ENCODE results near the gene ZFYVE27.

DNA sequence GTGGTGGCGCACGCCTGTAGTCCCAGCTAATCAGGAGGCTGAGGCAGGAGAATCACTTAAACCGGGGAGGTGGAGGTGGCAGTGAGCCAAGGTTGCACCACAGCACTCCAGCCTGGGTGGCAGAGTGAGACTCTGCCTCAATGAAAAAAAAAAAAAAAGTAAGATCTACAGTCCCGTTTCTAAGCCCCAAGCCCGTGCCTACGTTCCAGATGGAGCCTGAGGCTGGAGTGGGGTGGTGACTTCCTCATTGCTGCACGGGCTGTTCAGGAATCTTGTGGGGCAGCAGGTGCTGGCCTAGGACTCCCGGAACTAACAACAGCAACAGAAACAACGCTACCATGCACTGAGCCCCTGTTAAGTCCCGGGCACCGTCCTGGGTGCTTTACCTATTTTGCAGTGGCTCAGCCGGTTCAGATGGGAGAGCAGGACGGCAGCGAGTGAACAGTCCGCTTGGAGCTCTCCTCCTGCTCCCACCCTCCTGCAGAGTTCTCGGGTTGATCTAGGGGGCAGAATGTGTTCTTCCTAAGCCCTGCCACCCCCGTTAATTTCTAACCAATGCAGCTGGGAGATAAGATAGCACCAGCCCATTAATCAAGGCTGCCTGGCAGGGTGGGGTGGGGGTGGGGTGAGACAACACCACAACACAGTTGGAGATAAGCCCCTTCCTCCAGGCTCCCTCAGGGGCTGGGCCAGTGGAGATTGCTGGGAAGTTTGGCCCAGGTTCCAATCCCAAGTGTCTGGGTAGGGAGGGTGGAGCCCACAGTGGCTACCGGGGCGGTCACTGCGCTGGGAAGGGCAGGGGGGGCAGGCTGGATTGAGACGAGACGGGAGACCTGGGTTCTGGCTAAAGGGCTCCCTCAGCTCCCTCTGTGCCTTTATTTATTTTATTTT lies 51.9 kb downstream of the ZFYVE27 start:
- TF ChIP-seq, protein P1, sequence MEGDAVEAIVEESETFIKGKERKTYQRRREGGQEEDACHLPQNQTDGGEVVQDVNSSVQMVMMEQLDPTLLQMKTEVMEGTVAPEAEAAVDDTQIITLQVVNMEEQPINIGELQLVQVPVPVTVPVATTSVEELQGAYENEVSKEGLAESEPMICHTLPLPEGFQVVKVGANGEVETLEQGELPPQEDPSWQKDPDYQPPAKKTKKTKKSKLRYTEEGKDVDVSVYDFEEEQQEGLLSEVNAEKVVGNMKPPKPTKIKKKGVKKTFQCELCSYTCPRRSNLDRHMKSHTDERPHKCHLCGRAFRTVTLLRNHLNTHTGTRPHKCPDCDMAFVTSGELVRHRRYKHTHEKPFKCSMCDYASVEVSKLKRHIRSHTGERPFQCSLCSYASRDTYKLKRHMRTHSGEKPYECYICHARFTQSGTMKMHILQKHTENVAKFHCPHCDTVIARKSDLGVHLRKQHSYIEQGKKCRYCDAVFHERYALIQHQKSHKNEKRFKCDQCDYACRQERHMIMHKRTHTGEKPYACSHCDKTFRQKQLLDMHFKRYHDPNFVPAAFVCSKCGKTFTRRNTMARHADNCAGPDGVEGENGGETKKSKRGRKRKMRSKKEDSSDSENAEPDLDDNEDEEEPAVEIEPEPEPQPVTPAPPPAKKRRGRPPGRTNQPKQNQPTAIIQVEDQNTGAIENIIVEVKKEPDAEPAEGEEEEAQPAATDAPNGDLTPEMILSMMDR (conservative IDR thresholded peaks at IDR 0.05; ENCODE audit: low read depth, low read length) = no peak
- TF ChIP-seq EZH2 (IDR thresholded peaks at IDR 0.05; ENCODE audit: borderline replicate concordance, low read depth, low read length, poor library complexity, severe bottlenecking) = no peak

All from A673 (cell line).